A204.1 (cell line): Measurements from ENCODE around the gene ZNF438.
"Not testable (repeated sequence)": the region's sequence is repeated elsewhere in the genome, so short reads cannot be mapped to it uniquely, and the experiment has no call there.

Experiments
- FAIRE-seq: peaks from 2 replicates; lab custom pipeline; 2012; peaks lifted over from hg19 to GRCh38; lab: Jason Lieb, UNC

The ZNF438 gene

GRCh38 chr10:30803058-30803457, 228.6 kb downstream of the ZNF438 start:
- no peak for FAIRE-seq

DNA sequence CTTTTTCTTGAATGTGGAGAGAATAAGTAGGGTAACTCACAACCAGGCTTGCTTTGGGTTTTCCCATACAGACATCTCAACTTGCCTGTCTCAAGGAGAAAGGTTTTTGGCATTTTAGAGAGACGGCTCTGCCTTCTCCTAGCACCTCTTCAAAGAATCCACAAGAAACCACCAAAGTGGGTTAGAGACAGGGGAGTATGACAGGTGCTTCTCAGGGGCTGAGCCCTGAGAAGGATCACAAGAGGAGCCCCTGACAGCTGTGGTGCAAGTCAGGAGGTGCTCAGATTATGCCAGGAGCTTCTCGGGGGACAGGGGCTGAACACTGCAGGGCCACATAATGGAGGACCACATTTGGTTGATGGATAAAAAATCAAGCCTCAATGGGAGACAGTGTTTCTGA, 231.3 kb downstream of the ZNF438 start:
- no peak for FAIRE-seq

GRCh38 chr10:30798646-30799185, 232.9 kb downstream of the ZNF438 start:
- FAIRE-seq = no peak

- FAIRE-seq = not testable (repeated sequence)
Measured at GRCh38 chr10:30795024-30795423, 236.6 kb downstream of the ZNF438 start.
